Measurements from ENCODE around the gene NRGN. TPM values are rescaled to one million over a fixed set of nuclear protein-coding genes. Genes with fewer than 3 reads are reported as not detected.
A peak's percentile ranks its signal among the peaks of the same experiment; 100 is the strongest.

NRGN gene
- total RNA-seq, 1 experiment from 2014 or later, result 15.5 TPM

- DNase-seq, result peak; percentile 37
- no TSS peak for BruUV-seq (replicated peaks)
- Histone ChIP-seq H3K27me3 (ENCODE audit: low read length) (no peaks in the 10 kb centered on the region), H3K79me2 (ENCODE audit: low read length) (no peaks in the 10 kb centered on the region), H3K36me3 (ENCODE audit: low read depth, low read length) (peaks cover 12% of the 10 kb centered on the region; the same call in 1 of the 2 replicates), H3K27ac (ENCODE audit: low read length) (no peak overlapping the region), H3K9me3 (ENCODE audit: low read length) (no peaks in the 10 kb centered on the region), H3K4me2 (ENCODE audit: low read length) (no peak overlapping the region), H4K20me1 (ENCODE audit: low read length) (no peaks in the 10 kb centered on the region; the same call in 1 of the 2 replicates), H3K9me2 (replicated peaks; ENCODE audit: low read length) (no peaks in the 10 kb centered on the region), H3K4me1 (ENCODE audit: insufficient read depth, low read length) (peaks cover 44% of the 10 kb centered on the region), H3K9ac (ENCODE audit: low read length) (no peak overlapping the region), H2AFZ (ENCODE audit: low read length) (no peak overlapping the region), H3F3A (ENCODE audit: low read length, unreplicated experiment) (peaks cover 24% of the 10 kb centered on the region), H3K4me3 (ENCODE audit: low read length) (no peak overlapping the region)
- ChIA-PET POLR2A (ENCODE audit: unreplicated experiment) (no interaction called here), CTCF (no interaction called here)
- ATAC-seq, result no peak
- TF ChIP-seq CTCF (conservative IDR thresholded peaks at IDR 0.05; ENCODE audit: low read depth, low read length), result no peak
- TF ChIP-seq EZH2 (IDR thresholded peaks at IDR 0.05; ENCODE audit: low read length, unreplicated experiment), result no peak
- TF ChIP-seq EZH2phosphoT487 (IDR thresholded peaks at IDR 0.05; ENCODE audit: borderline replicate concordance, low read length), result no peak
- intact Hi-C loops (cut with micrococcal nuclease), result no loop called here
Observed at GRCh38 chr11:124766156-124766555, 26.4 kb downstream of the NRGN start.

- Histone ChIP-seq H3K36me3 (ENCODE audit: low read depth, low read length) (peaks cover 14% of the 10 kb centered on the region; the same call in 1 of the 2 replicates), H3K9me3 (ENCODE audit: low read length) (no peaks in the 10 kb centered on the region), H2AFZ (ENCODE audit: low read length) (no peak overlapping the region), H3K4me3 (ENCODE audit: low read length) (no peak overlapping the region), H3K4me1 (ENCODE audit: insufficient read depth, low read length) (peaks cover 41% of the 10 kb centered on the region), H3K79me2 (ENCODE audit: low read length) (no peaks in the 10 kb centered on the region), H3K27ac (ENCODE audit: low read length) (no peak overlapping the region), H3F3A (ENCODE audit: low read length, unreplicated experiment) (peaks cover 21% of the 10 kb centered on the region), H3K9ac (ENCODE audit: low read length) (no peak overlapping the region), H3K4me2 (ENCODE audit: low read length) (no peak overlapping the region), H3K9me2 (replicated peaks; ENCODE audit: low read length) (no peaks in the 10 kb centered on the region), H3K27me3 (ENCODE audit: low read length) (no peaks in the 10 kb centered on the region), H4K20me1 (ENCODE audit: low read length) (no peaks in the 10 kb centered on the region; the same call in 1 of the 2 replicates)
- intact Hi-C loops (cut with micrococcal nuclease), result no loop called here
- POLR2A ChIA-PET (ENCODE audit: unreplicated experiment), result no interaction called here
- no peak for ATAC-seq
- CTCF ChIA-PET, result interaction anchor here (1.9 kb wide), 1 partner anchor 68 kb away, joined by 13 read pairs; no protein-coding TSS in a partner anchor
- BruUV-seq (replicated peaks), result no TSS peak
- no peak for TF ChIP-seq CTCF (conservative IDR thresholded peaks at IDR 0.05; ENCODE audit: low read depth, low read length)
- TF ChIP-seq EZH2 (IDR thresholded peaks at IDR 0.05; ENCODE audit: low read length, unreplicated experiment), result no peak
- no peak for TF ChIP-seq EZH2phosphoT487 (IDR thresholded peaks at IDR 0.05; ENCODE audit: borderline replicate concordance, low read length)
- DNase-seq, result no peak
Observed at GRCh38 chr11:124768914-124769313, 29.2 kb downstream of the NRGN start.

All from PC-3 (cell line).